ENCODE results near the gene COX7B2. TPM values are rescaled to one million over a fixed set of nuclear protein-coding genes. Genes with fewer than 3 reads are reported as not detected.

The COX7B2 gene
- total and polyA plus RNA-seq, 10 of the 15 experiments (the other 5 are each of a cell fraction or from before 2014, with no cell fraction given), result not detected

GRCh38 chr4:46934726-46935125, 25.7 kb upstream of the COX7B2 start:
- ATAC-seq (no peak), DNase-seq (ENCODE audit: low read depth, low spot score) (no peak), FAIRE-seq (no peak)
- Histone ChIP-seq H3K4me2 (ENCODE audit: control insufficient read depth, insufficient read depth) (no peak overlapping the region), H3K79me2 (ENCODE audit: control insufficient read depth, insufficient read depth, low read length) (no peaks in the 10 kb centered on the region), H3K27ac (ENCODE audit: control insufficient read depth, insufficient read depth) (no peak overlapping the region), H3K9ac (ENCODE audit: control insufficient read depth, insufficient read depth, low read length) (no peak overlapping the region), H4K20me1 (ENCODE audit: control insufficient read depth, insufficient read depth) (no peaks in the 10 kb centered on the region), H2AFZ (ENCODE audit: control insufficient read depth, low read depth, low read length) (no peak overlapping the region), H3K27me3 (replicated peaks in 1 of 2; ENCODE audit: control insufficient read depth in 2 of 2, insufficient read depth in 2 of 2, low read length in 1 of 2) (no peaks in the 10 kb centered on the region), H3K9me3 (replicated peaks; ENCODE audit: control insufficient read depth, insufficient read depth, low read length) (no peaks in the 10 kb centered on the region), H3K36me3 (ENCODE audit: control insufficient read depth in 2 of 2, insufficient read depth in 2 of 2, low read length in 1 of 2) (no peaks in the 10 kb centered on the region), H3K4me1 (ENCODE audit: control insufficient read depth, insufficient read depth, low read length) (no peaks in the 10 kb centered on the region), H3K4me3 (no peak overlapping the region)
- ChIA-PET SMC1A (ENCODE audit: uncharacterized antibody, unreplicated experiment) (interaction anchor here (0.6 to 5.5 kb wide), 27 partner anchors 9 to 448 kb away, joined by 3 to 62 read pairs (median 5); partner anchors contain the start of genes GABRA4 and GABRB1), RAD21 (ENCODE audit: unreplicated experiment) (interaction anchor here (0.6 to 4.8 kb wide), 18 partner anchors 9 to 448 kb away, joined by 3 to 52 read pairs (median 5); no protein-coding TSS in a partner anchor), POLR2A (no interaction called here), CTCF (interaction anchor here (0.6 to 5.5 kb wide), 16 partner anchors 11 to 997 kb away, joined by 3 to 79 read pairs (median 4); partner anchors contain the start of gene GABRB1)
- TF ChIP-seq WRNIP1 (IDR thresholded peaks at IDR 0.05; ENCODE audit: borderline replicate concordance, low read depth, low read length), result no peak
- TF ChIP-seq PAX8 (IDR thresholded peaks at IDR 0.05), result no peak
- TF ChIP-seq CBX3 (IDR thresholded peaks at IDR 0.05; ENCODE audit: borderline replicate concordance, low read depth), result no peak
- TF ChIP-seq ESRRA (IDR thresholded peaks at IDR 0.05; ENCODE audit: low read length), result no peak
- TF ChIP-seq ZSCAN29 (IDR thresholded peaks at IDR 0.05), result no peak
- TF ChIP-seq NFIC (IDR thresholded peaks at IDR 0.05; ENCODE audit: low read depth, low read length), result no peak
- TF ChIP-seq RELA (IDR thresholded peaks at IDR 0.05; ENCODE audit: borderline replicate concordance, partially characterized antibody), result no peak
- TF ChIP-seq RELB (IDR thresholded peaks at IDR 0.05; ENCODE audit: low read depth), result no peak
- TF ChIP-seq IKZF2 (IDR thresholded peaks at IDR 0.05), result no peak
- no peak for TF ChIP-seq SREBF2 (IDR thresholded peaks at IDR 0.05; ENCODE audit: low read length)
- TF ChIP-seq PML (IDR thresholded peaks at IDR 0.05; ENCODE audit: low read length), result no peak
- no peak for TF ChIP-seq PAX5 (IDR thresholded peaks at IDR 0.05; ENCODE audit: borderline replicate concordance, low read depth, low read length)
- TF ChIP-seq USF2 (IDR thresholded peaks at IDR 0.05; ENCODE audit: borderline replicate concordance, low read depth, low read length), result no peak
- TF ChIP-seq TCF7 (IDR thresholded peaks at IDR 0.05; ENCODE audit: borderline replicate concordance), result no peak
- TF ChIP-seq E4F1 (IDR thresholded peaks at IDR 0.05; ENCODE audit: borderline replicate concordance, partially characterized antibody), result no peak
- no peak for TF ChIP-seq BRCA1 (IDR thresholded peaks at IDR 0.05; ENCODE audit: low read depth, low read length)
- TF ChIP-seq HDAC6 (IDR thresholded peaks at IDR 0.05; ENCODE audit: unreplicated experiment), result no peak
- WGBS (ENCODE audit: insufficient coverage, insufficient replicate concordance, low lambda C conversion rate, missing lambda C conversion rate), result 38% methylated on average over 2 of the region's 2 CpGs
- in situ Hi-C loops (cut with MboI), result loop anchor here (5.0 to 10.0 kb wide), 2 partner anchors 98 to 450 kb away; partner anchors contain the start of gene GABRB1
- intact Hi-C loops (cut with micrococcal nuclease; ENCODE audit: unreplicated experiment), result loop anchor here (5.0 kb wide), 2 partner anchors 278 to 448 kb away; no protein-coding TSS in a partner anchor
- BruUV-seq (replicated peaks), result no TSS peak
